Measurements from ENCODE around the gene MED13L.
"Not testable (repeated sequence)": the region's sequence is repeated elsewhere in the genome, so short reads cannot be mapped to it uniquely, and the experiment has no call there.

MED13L gene

DNA sequence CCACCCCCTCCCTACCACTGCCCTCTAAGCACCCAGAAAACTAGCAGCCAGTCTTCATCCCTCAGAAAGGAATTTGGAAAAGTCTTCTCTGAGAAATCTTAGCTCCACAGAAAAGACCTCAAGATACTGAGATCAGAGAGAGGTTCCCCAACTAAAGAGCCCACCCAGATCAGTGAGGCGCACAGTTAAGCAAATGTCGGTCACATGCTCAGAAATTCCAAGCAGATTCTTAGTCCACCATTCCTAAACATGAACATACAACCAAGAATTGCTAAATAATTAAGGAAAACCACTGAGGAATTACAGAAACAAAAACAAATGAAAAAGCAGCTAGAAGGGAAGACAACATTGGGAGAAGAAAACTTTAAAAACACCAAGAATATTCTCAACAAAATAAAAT, 32.3 kb downstream of the MED13L start:
- no peak for DNase-seq

DNA sequence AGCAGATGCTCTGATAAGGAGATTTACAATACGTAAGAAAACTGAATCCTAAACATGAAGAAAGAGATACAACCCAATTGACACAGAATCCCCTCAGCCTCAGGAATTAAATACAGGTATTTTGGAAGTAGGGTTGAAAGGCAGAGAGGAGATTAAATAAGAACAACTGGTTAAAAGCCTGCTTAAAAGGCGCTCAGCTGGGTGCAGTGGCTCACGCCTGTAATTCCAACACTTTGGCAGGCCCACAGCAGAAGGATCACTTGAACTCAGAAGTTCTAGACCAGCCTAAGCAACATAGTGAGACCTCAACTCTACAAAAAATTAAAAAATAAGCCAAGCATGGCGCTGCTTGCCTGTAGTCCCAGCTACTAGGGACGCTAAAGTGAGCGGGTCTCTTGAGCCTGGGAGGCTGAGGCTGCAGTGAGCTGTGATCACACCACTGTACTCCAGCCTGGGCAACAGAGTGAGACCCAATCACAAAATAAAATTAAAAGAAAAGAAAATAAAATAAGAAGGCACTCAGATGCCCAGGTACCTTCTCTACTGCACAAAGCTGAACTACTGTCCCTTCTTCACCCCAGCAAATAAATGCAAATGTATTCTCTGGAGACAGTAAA, 32.9 kb downstream of the MED13L start:
- no peak for DNase-seq

DNA sequence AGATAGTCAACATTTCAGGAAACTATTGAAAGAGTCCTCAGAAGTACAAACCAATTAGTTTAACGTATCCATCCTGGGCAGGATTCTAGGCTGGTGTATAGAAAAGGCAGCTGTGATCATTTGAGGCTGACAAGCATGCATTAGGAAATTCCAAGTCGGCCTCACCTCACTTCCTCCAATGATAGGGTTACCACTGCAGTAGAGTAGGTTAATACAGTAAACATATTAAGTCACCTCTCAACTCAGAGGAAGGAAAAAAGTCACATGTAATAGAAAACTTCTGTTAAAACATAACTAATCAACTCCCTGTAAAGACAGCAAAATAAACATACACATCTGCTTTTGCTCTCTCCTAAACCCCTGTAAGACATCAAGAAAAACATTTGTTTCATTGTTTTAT, 33.5 kb downstream of the MED13L start:
- no peak for DNase-seq

DNA sequence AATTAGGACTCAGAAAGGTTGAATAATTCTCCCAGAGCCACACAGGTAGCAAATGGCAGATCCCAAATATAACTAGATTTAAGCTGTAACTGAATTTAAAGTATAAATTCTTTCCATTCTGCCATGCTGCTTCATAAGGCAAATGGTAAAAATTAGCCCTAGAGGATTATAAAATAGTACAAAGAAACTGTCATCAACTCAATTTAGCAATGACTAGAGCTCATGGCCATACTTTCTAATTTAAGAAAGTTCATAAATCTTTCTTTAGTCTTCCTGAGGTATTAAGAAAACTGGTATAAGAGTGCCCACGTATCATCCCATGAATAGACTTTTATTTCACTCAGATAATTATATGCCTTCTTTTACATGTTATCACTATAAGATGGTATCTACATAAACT, 34.8 kb downstream of the MED13L start:
- DNase-seq, result no peak

DNA sequence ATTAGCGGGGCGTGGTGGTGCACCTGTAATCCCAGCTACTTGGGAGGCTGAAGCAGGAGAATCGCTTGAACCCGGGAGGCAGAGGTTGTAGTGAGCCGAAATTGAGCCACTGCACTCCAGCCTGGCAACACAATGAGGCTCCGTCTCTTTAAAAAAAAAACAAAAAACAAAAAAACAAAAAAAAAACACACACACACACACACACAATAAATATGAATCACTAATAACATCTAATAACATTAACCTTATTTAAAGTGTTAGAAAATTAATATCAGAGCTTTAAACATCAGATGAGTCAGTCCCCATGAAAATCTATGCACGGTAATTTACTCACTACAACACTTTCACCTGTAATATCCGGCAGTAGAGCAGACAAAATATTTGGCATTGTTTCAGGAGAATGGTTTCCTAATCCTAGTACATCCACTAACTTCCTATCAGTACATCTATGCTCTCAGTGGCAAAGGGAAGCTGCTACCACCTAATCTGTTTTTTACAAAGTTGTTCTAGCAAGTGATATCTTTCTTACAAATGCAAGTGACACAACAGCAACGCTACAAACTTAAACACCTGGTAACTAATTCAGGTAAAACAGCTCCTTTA, 36.2 kb downstream of the MED13L start:
- DNase-seq, result no peak

DNA sequence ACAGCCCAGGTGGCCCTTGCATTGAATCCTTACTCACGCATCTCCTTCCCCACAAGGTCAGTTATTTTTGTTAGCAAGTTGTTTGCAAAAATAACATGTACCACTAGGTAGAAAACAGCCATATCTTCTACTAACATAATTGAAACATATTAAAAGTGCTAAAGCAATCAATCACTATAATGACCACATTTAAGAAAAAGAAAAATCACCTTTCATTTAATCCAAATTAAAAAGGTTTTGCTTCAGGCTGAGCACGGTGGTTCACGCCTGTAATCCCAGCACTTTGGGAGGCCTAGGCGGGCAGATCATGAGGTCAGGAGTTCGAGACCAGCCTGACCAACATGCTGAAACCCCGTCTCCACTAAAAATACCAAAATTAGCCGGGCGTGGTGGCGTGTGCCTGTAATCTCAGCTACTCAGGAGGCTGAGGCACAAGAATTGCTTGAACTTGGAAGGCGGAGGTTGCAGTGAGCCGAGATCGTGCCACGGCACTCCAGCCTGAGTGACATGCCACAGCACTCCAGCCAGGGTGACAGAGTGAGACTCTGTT, 38.8 kb downstream of the MED13L start:
- DNase-seq, result not testable (repeated sequence)

DNA sequence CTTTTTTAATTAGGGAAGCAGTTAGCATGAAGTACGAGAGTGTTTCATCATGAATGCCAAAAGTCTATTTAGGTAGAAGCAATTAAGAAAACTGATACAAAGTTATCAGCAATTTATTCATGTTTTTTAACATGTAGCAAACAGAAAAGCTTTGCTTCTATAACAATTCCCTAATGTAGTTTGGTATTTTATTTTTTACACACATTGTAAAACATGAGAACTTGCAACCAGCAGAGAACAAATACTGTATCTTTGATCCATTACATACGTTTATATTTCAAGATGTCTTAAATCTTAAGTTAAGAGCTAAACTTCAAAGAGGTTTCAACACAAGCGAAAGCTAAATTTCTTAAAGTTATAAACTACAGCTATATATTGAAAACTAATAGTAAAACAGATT, 39.3 kb downstream of the MED13L start:
- no peak for DNase-seq

DNA sequence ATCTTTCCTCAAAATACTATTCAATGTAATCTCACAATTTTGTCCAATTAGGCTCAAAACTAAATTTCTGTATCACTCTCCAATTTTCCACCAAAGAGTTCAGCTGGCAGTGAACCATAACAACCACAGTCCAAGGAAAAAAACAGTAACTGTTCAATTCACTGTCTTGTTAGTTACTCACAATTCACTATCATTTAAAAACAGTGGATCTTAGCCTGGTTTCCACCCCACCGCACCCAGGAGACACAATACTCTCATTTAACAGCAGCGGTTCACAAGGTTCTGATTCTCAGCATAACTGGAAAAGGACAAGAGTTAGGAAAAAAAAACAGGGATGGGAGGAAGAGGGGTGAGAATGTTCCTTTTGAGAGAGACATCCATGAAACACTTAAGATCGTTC, 40.5 kb downstream of the MED13L start:
- DNase-seq, result no peak

DNA sequence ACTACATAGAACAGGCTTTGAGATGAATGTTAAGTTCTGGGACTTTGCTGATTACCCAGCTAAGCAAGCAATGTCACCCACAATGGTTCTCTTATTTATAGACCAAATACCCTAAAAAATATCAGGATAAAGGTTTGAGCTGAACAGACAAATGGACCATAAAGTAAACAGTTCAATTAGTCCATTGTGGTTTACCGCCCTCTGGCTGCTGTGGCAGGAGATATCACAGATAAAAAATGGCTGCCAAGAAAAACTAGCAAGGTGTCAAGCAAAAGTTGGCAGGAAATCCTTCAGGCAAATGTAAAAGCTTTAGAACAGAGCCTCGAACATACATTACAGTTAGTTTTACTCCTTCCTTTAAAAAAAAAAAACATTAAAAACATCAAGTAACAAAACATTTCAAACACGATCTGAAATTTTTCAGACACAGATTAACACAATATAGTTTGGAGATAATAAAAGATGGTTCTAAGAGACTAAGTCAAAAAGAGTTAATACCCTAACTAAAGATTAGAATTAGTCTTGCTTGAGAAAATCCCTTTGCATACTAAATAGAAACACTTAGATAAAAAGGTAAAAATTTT, 41.3 kb downstream of the MED13L start:
- peak; percentile 35 to 37 for DNase-seq

DNA sequence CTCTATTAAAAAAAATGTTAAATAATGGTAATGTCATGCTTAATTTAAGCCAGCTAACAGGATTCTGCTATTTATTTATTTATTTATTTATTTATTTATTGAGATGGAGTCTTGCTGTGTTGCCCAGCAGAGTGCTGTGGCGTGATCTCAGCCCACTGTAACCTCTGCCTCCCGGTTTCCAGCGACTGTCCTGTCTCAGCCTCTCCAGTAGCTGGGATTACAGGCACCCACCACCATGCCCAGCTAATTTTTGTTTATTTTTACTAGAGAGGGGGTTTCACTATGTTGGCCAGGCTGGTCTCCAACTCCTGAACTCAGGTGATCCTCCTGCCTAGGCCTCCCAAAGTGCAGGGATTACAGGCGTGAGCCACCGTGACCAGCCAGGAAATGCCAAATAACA, 43.3 kb downstream of the MED13L start:
- DNase-seq, result not testable (repeated sequence)

DNA sequence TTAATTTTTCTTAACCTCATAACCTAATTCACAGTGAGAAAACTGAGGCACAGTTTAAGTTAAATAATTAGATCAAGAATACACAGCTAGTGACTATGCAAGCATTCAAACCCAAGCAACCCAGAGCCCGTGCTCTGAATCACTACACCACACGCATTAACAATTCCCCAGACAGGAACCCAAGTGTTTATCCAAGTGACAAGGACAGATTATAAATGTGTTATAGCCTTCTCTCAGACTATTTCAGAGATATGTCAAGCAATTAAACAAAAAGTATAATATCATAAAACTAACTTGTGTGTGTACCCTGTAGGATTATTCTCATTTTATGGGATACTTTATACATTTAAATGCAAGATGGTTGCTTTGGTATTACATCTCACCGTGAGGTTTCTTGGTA, 43.8 kb downstream of the MED13L start:
- DNase-seq, result no peak

DNA sequence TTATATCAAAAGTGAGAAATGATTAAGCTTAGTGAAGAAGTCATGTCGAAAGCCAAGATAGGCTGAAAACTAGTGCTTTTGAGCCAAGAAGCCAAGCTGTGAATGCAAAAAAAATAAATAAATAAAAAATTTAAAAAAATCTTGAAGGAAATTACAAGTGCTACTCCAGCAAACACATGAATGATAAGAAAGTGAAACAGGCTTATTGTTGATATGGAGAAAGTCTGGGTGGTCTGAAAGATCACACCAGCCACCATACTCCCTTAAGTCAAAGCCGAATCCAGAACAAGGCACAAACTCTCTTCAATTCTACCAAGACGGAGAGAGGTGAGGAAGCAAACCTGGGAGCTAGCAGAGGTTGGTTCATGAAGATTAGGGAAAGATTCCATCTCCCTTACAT, 49.7 kb downstream of the MED13L start:
- DNase-seq, result no peak

DNA sequence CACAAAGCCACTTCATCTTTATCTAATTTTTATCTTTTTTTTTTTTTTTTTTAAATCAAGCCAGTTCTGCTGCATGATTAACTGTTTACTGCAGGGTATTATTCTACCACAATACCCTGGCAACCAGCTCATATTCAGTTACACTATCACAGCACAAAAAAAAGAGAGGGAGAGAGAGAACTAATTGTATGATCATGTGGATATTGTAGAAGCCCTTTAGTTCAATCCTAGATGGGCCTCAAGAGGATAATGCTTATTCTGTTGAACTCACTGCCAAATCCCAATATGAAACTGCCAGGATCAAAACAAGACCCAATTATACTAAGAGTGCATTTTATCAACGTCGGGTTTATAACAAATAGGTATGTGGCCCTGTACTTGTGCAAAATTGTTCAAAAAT, 51.5 kb downstream of the MED13L start:
- DNase-seq, result no peak

DNA sequence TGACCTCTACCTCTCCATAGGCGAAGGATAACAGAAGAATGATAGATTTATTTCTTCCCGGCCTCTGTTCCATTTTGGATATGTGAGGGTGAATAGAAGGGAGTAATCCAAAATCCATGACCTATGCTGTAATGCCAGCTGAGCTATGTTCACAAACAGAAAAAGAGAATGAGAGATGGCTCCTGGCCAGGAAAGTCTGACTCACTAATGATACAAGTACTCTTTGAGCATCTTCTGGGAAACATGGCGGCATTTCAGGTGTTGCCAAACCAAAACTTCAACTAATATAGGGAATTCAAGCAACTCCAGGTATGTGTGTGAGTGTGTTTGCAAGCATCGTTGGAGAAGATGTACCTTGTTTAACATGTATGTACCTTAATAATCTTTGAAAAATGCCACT, 55.1 kb downstream of the MED13L start:
- peak; percentile 41 to 51 for DNase-seq

DNA sequence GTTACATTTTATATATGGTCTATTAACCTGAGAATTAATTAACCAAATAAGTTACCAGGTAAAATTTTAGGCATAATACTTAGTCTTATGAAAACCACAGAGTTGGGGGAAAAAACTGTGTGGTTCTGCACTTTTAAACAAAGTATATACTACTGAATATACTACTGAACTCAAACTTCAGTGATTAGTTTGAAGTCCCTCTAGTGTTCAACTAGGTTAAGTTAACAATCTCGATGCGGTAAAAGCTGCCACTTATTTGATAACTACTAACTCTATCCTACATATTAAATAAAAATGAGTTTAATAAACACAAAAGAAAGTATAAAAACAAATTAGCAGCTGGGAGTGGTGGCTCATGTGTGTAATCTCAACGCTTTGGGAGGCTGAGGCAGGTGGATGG, 56.7 kb downstream of the MED13L start:
- DNase-seq, result no peak

DNA sequence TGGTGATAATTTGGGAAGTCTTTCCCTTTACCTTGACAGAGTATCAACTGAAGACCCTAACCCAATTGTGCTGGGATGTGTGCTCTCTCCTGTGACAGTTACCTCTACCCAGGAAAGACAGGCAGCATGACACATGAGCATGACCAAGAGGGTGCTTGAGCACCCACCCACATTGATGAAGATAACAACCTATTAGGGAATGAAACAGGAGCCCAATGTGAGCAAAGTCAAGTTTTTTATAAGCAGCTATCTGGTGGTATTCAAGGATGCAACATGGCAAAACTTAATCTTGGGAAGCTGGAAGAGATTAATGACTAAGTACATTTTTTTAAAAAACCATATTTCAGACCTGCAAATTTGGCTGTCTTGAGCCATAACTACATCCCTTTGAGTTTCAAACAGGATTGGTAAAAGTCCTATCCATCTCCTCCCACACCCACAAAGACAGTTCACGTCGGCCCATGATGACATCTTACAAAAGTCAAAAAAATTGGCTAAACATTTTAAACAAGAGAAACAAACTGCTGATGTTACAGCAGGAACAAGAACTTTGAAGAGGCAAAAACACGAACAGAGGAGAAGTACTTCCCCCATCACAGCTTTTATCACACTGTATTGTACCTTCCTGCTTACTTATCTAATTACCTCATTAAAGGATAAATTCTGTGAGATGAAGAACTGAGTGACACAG, 60.3 kb downstream of the MED13L start:
- no peak for DNase-seq

DNA sequence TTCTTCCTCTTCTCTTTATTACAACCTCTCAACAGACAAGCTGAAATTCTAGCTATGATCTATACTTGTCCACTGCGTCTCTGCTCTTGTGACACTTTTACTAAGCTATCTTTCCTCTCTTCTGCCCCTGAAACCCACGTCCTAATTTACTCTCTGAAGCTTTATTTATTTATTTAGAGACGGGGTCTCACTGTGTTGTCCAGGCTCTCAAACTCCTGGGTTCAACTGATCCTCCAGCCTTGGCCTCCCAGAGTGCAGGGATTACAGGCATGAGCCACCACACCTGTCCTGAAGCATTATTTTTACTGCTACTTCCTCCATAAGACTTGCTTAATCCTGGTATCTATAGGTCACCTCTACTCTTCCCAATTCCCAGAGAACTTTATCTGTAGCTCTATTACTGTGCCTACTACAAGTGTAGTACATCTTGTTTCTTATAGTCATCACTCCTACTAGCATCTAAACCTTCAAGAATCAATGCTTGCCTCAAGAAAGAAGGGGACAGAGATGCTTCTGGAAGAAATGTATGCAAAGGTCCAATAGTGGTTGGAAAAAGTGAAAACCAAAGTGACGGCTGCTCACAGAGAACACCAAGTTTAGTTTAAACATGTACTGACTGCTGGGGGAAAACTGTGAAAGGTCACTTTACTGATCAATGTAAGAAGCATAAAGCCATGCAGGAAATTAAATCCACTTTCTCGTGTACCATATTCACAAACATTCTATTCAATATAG, 61.3 kb downstream of the MED13L start:
- no peak for DNase-seq

DNA sequence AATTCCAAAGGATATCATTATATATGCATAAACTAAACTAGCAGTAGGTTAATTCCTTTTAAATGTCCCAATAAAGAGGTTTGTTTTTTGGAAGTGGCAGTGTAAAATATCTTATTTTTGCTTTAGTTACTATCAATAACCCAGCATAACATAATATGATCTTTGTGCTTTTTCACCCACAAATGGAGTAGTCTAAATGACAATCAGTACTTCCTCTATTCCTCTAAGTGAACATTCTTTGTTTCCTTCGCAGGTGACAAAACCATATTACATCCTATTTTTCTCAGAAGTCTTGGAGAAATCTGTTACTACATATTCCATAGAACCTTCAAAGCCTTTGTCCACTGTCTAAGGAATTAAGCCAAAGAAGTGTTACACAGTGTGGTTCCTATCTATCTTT, 62.5 kb downstream of the MED13L start:
- DNase-seq, result no peak

DNA sequence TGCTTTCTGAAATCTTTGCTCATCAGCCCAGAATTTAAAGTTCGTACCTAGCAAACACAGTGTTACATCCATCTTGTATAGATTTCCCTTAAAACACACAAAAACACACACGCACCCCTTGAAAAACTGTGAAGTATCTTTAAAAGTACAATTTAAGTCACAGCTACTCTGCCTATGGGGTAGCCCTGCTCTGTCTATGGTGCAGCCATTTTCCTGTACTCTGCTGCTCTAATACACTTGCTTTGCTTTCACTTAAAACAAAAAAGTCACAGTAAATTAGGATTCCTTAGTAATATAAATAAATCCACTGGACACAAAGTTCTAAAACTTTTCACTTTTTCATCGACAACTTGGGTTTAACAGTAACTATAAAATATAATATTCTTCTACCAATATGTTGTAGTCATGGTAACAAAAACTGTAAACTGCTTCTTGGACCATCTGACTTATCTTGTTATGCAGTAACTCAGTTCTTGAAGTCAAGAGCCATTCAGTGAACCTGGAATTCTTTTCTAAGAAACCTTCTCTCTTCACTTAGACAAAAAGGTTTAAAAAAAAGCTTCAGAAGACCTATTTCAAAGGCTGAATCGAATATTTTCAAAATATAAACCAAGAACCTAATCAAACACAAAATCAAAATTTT, 63.5 kb downstream of the MED13L start:
- no peak for DNase-seq

DNA sequence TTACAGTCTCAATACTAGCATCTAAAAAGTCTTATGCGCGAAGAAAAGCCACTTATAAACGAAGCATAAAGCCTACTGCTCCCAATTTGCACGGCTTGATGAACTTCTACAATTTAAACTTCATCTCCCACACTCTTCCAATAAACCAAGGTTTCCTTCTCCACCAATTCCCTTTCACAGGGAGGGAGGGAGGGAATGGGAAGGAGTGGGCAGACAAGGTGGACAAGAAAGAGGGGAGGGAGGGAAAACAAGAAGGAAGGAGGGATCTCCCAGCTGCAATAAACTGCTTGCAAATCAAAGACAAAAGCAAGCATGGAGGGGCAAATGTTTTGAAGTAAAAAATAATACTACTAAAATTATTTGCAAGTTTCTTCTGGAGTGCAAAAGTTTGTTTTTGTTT, 64.5 kb downstream of the MED13L start:
- no peak for DNase-seq

DNA sequence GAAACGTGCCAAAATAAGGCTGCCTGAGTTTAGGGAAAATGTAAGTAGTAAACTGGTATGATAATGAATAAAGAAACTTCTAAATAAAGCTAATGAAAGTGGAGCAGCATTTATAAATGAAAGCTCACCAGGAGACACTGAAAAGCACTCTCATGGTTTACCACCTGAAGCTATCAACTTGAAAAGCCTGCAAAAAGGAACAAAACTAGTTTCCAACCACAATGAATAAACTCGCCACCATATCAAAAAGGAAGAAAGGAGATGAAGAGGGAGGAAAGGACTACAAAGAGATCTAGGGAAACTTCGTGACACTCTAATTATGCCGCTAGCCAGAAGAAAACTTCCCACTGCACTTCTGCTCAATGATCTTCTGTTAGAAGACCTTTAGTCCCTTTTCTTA, 66.7 kb downstream of the MED13L start:
- DNase-seq, result no peak

DNA sequence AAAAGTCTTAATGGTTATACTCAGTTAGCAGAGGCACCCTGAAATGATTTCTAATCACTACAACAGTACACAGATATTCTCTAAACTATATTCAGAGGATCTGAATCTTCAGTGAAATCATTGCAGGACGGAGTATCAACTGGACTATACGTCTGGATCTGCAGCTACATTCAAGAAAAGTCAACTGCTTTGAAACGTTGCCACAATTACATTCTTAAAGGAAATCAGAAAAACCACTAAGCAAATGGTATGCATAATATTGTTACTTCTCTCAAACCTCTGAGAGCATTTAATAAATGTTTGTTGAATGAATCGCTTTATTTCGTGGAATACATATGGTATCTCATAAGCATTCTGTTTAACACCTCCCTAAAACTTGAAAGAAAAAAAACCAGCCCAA, 67.4 kb downstream of the MED13L start:
- DNase-seq, result no peak

DNA sequence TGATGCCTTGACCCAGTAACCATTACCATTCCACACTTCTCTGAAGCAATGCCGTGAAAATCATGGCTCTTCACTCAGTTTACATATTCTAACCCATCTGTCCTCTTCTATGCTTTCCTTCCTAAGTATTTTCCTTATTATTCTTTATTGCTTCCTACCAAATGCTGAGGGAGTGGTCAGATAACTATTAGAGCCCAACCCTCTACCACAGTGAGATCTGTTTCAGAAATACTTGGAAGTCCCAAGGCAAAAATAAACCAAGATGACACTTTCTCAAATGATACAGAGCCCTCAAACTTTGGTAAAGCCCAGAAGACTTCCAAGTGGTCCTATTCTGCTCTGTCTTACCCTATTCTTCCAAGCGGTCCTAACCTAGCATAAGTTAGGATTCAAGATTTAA, 68.0 kb downstream of the MED13L start:
- no peak for DNase-seq
